Measurements from ENCODE around the gene COL23A1.

Gene COL23A1

DNA sequence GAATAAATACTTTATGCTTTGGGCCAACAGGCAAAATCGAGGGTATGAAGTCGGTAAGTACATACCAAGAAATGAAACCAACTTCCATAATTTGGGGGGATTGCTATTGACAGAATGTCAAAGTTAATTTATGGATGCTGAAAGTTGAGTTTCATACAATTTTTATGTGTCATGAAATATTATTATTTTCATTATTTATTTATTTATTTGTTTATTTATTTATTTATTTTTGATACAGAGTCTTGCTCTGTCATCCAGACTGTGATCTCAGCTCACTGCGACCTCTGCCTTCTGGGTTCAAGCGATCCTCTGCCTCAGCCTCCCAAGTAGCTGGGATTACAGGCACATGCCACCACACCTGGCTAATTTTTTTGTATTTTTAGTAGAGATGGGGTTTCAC, 398.5 kb downstream of the COL23A1 start:
- no peak for DNase-seq (ENCODE audit: low spot score)

DNA sequence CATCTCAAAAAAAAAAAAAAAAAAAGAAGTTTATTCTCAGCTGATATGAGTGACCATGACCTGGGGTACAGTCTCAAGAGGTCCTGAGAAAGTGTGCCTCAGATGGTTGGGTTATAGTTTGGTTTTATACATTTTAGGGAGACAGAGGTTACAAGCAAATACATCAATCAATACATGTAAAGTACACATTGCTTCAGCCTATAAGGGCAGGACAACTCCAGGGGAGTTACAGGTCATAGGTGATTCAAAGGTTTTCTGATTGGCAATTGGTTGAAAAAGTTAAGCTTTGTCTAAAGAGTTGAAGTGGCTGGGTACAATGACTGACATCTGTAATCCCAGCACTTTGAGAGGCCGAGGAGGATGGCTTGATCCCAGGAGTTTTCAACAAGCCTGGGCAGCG, 400.8 kb downstream of the COL23A1 start:
- DNase-seq (ENCODE audit: low spot score), result no peak
